NB4 (cell line): Measurements from ENCODE around the gene BRME1.

Experiments used
- DNase-seq: peaks from one replicate; pipeline ENCODE4 v3.0.0; 2010; ENCODE audit warnings: low read depth
- H3K4me3 ChIP-seq: one replicate; pipeline ENCODE4 v1.5.1; 2011; ENCODE audit warnings: mild to moderate bottlenecking, low read depth, low read length, moderate library complexity
- MYC ChIP-seq: IDR thresholded peaks from 2 replicates; pipeline ENCODE4 v1.6.1; 2011; ENCODE audit warnings: low read depth, low read length
- POLR2A ChIP-seq: IDR thresholded peaks from 2 replicates; pipeline ENCODE4 v1.6.1; 2011; ENCODE audit warnings: mild to moderate bottlenecking; ENCODE audit not compliant: insufficient read length; ENCODE audit errors: extremely low read depth
- TF ChIP-seq, protein P1 (sequence below): IDR thresholded peaks from one replicate; pipeline ENCODE4 v1.5.1; 2012; ENCODE audit warnings: low read depth, low read length
- TF ChIP-seq, protein P2 (sequence below): IDR thresholded peaks from 2 replicates; pipeline ENCODE4 v1.6.1; 2011; ENCODE audit warnings: low read depth, low read length

The BRME1 gene

GRCh38 chr19:13848340-13848677, 57.6 kb downstream of the BRME1 start:
- no peak overlapping the region for H3K4me3 ChIP-seq
- no peak for TF ChIP-seq POLR2A
- TF ChIP-seq MYC: no peak
- TF ChIP-seq, protein P1, sequence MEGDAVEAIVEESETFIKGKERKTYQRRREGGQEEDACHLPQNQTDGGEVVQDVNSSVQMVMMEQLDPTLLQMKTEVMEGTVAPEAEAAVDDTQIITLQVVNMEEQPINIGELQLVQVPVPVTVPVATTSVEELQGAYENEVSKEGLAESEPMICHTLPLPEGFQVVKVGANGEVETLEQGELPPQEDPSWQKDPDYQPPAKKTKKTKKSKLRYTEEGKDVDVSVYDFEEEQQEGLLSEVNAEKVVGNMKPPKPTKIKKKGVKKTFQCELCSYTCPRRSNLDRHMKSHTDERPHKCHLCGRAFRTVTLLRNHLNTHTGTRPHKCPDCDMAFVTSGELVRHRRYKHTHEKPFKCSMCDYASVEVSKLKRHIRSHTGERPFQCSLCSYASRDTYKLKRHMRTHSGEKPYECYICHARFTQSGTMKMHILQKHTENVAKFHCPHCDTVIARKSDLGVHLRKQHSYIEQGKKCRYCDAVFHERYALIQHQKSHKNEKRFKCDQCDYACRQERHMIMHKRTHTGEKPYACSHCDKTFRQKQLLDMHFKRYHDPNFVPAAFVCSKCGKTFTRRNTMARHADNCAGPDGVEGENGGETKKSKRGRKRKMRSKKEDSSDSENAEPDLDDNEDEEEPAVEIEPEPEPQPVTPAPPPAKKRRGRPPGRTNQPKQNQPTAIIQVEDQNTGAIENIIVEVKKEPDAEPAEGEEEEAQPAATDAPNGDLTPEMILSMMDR: no peak
- TF ChIP-seq, protein P2, sequence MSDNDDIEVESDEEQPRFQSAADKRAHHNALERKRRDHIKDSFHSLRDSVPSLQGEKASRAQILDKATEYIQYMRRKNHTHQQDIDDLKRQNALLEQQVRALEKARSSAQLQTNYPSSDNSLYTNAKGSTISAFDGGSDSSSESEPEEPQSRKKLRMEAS: no peak
- no peak for DNase-seq

GRCh38 chr19:13847407-13848339, 58.2 kb downstream of the BRME1 start:
- DNase-seq: peak; percentile 92
- TF ChIP-seq POLR2A: peak; percentile 16
- TF ChIP-seq, protein P1: no peak
- peak overlapping the region; percentile 35 for H3K4me3 ChIP-seq

GRCh38 chr19:13846557-13847406, 59.1 kb downstream of the BRME1 start:
- TF ChIP-seq MYC (peak; percentile 43; the same call in 1 of the 2 replicates), POLR2A (no peak)
- TF ChIP-seq, protein P2: peak; percentile 72
- TF ChIP-seq, protein P1: no peak
- peak overlapping the region; percentile 35 for H3K4me3 ChIP-seq
- peak; percentile 94 for DNase-seq

DNA sequence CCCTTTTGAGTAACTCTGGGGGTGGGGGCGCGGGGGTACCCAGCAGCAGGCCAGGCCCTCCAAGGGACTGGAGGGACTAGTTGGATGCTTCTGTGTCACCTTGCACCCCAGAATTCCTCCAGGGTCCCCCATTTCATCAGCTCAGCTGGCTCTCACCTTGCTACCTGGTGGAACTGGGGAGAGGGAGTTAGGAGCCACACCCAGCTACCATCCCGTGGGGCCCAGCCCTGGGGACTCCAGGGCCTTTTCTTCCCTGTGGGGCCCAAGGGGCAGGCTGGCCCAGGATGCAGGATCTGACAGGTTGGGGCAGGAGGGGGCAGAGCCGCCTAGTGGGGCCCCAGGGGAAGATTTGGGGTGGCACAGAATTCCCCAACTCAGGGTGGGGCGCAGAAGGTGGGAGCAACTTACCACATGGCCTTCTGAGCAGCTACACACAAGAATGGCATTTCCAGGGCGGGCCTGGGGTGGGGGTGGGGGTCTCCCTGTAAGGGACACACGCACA, 61.7 kb downstream of the BRME1 start:
- no peak for DNase-seq
- no peak overlapping the region for H3K4me3 ChIP-seq
- TF ChIP-seq POLR2A (no peak), MYC (no peak)
- TF ChIP-seq, protein P2: no peak
- TF ChIP-seq, protein P1: no peak

DNA sequence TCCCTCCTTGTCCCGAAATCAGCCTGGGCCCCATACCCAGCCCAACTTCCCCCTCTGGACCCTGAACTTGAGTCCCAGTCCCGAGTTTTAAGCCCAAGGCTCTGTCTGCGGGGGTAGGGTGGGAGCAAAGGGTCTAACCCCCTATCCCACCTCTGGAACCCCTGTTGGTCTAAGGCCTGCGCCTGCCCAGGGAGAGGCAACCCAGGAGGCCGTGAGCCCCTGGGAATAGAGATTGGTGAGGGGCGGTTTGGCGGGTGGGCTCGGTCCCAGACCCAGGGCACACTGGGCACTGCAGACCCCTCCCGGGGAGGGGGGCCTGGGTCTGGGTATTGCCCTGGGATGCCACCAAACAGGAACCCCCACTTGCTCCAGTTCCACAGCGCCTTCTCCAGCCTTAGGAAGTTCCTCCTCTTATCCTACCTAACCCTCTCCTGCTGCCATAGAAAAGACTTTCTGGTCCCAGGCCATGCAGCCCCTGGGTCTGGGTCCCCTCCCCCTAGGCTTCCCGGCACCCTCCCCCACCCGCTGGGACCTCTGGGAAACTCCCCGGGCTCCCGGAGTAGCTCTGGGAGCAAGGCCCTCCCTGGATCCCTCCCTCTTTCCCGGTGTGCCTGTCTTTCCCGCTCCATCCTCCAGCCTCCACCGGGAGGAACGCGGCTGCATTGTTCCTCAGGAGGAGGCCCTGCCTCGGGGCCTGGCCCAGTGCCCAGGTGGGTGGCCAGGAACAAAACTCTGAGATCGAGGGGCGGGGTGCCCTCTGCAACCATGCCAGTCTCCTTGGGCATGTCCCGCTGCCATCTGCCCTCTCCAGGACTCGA, 62.6 kb downstream of the BRME1 start:
- no peak for DNase-seq
- TF ChIP-seq, protein P2: no peak
- no peak for TF ChIP-seq MYC
- no peak for TF ChIP-seq POLR2A
- TF ChIP-seq, protein P1: no peak
- H3K4me3 ChIP-seq: peak overlapping the region; percentile 55
